ENCODE measurements around the gene ENTR1.

ENTR1 gene

GRCh38 chr9:136399176-136400037, 11.0 kb downstream of the ENTR1 start:
- H3K4me1 Mint-ChIP-seq (ENCODE audit: low read depth): peaks cover 48% of the 10 kb centered on the region
- peak overlapping the region; percentile 94 for H3K4me3 Mint-ChIP-seq
- no peaks in the 10 kb centered on the region for H3K27me3 Mint-ChIP-seq
- H3K27ac Mint-ChIP-seq: peak overlapping the region; percentile 91
- no peaks in the 10 kb centered on the region for H3K9me3 Mint-ChIP-seq
- peaks cover 52% of the 10 kb centered on the region for H3K36me3 Mint-ChIP-seq (ENCODE audit: low read depth)

- H3K27me3 Mint-ChIP-seq: no peaks in the 10 kb centered on the region
Measured at GRCh38 chr9:136398286-136398685, 12.1 kb downstream of the ENTR1 start.

GRCh38 chr9:136397643-136398042, 12.8 kb downstream of the ENTR1 start:
- peaks cover 34% of the 10 kb centered on the region for H3K4me1 Mint-ChIP-seq (ENCODE audit: low read depth)
- H3K27ac Mint-ChIP-seq: no peak overlapping the region
- no peak overlapping the region for H3K4me3 Mint-ChIP-seq
- no peaks in the 10 kb centered on the region for H3K9me3 Mint-ChIP-seq
- H3K36me3 Mint-ChIP-seq (ENCODE audit: low read depth): peaks cover 53% of the 10 kb centered on the region
- no peaks in the 10 kb centered on the region for H3K27me3 Mint-ChIP-seq

More at GRCh38 chr9:136398286-136398685, 12.1 kb downstream of the ENTR1 start:
- peaks cover 54% of the 10 kb centered on the region for H3K36me3 Mint-ChIP-seq (ENCODE audit: low read depth)
- no peaks in the 10 kb centered on the region for H3K9me3 Mint-ChIP-seq
- peaks cover 37% of the 10 kb centered on the region for H3K4me1 Mint-ChIP-seq (ENCODE audit: low read depth)
- peak overlapping the region; percentile 94 for H3K4me3 Mint-ChIP-seq
- peak overlapping the region; percentile 65 for H3K27ac Mint-ChIP-seq

GRCh38 chr9:136396219-136396515, 14.2 kb downstream of the ENTR1 start:
- H3K27ac Mint-ChIP-seq: no peak overlapping the region
- H3K4me1 Mint-ChIP-seq (ENCODE audit: low read depth): peaks cover 22% of the 10 kb centered on the region
- peaks cover 49% of the 10 kb centered on the region for H3K36me3 Mint-ChIP-seq (ENCODE audit: low read depth)
- H3K27me3 Mint-ChIP-seq: no peaks in the 10 kb centered on the region
- H3K9me3 Mint-ChIP-seq: no peaks in the 10 kb centered on the region
- no peak overlapping the region for H3K4me3 Mint-ChIP-seq

GRCh38 chr9:136395345-136396218, 14.8 kb downstream of the ENTR1 start:
- Mint-ChIP-seq H3K9me3 (no peaks in the 10 kb centered on the region), H3K36me3 (ENCODE audit: low read depth) (peaks cover 53% of the 10 kb centered on the region), H3K4me3 (no peak overlapping the region), H3K27me3 (no peaks in the 10 kb centered on the region), H3K4me1 (ENCODE audit: low read depth) (peaks cover 16% of the 10 kb centered on the region), H3K27ac (no peak overlapping the region)

GRCh38 chr9:136395020-136395340, 15.4 kb downstream of the ENTR1 start:
- no peaks in the 10 kb centered on the region for H3K27me3 Mint-ChIP-seq
- no peaks in the 10 kb centered on the region for H3K9me3 Mint-ChIP-seq
- H3K4me3 Mint-ChIP-seq: no peak overlapping the region
- H3K27ac Mint-ChIP-seq: no peak overlapping the region
- H3K4me1 Mint-ChIP-seq (ENCODE audit: low read depth): peaks cover 14% of the 10 kb centered on the region
- H3K36me3 Mint-ChIP-seq (ENCODE audit: low read depth): peaks cover 55% of the 10 kb centered on the region

- Mint-ChIP-seq H3K9me3 (no peaks in the 10 kb centered on the region), H3K27me3 (no peaks in the 10 kb centered on the region), H3K4me3 (no peak overlapping the region), H3K36me3 (ENCODE audit: low read depth) (peaks cover 60% of the 10 kb centered on the region), H3K27ac (no peak overlapping the region), H3K4me1 (ENCODE audit: low read depth) (peaks cover 17% of the 10 kb centered on the region)
Measured at GRCh38 chr9:136394312-136395019, 15.9 kb downstream of the ENTR1 start.

- no peaks in the 10 kb centered on the region for H3K27me3 Mint-ChIP-seq
- H3K4me1 Mint-ChIP-seq (ENCODE audit: low read depth): peaks cover 8% of the 10 kb centered on the region
- H3K4me3 Mint-ChIP-seq: no peak overlapping the region
- H3K27ac Mint-ChIP-seq: no peak overlapping the region
- H3K9me3 Mint-ChIP-seq: no peaks in the 10 kb centered on the region
- peaks cover 61% of the 10 kb centered on the region for H3K36me3 Mint-ChIP-seq (ENCODE audit: low read depth)
Measured at GRCh38 chr9:136393531-136393930, 16.9 kb downstream of the ENTR1 start.

GRCh38 chr9:136392538-136393449, 17.6 kb downstream of the ENTR1 start:
- Mint-ChIP-seq H3K4me1 (ENCODE audit: low read depth) (peaks cover 3% of the 10 kb centered on the region), H3K9me3 (no peaks in the 10 kb centered on the region), H3K36me3 (ENCODE audit: low read depth) (peaks cover 62% of the 10 kb centered on the region), H3K4me3 (no peak overlapping the region), H3K27ac (no peak overlapping the region), H3K27me3 (no peaks in the 10 kb centered on the region)

- no peaks in the 10 kb centered on the region for H3K9me3 Mint-ChIP-seq
- no peak overlapping the region for H3K27ac Mint-ChIP-seq
- peaks cover 66% of the 10 kb centered on the region for H3K36me3 Mint-ChIP-seq (ENCODE audit: low read depth)
- H3K4me1 Mint-ChIP-seq (ENCODE audit: low read depth): peaks cover 8% of the 10 kb centered on the region
- H3K4me3 Mint-ChIP-seq: no peak overlapping the region
- no peaks in the 10 kb centered on the region for H3K27me3 Mint-ChIP-seq
Measured at GRCh38 chr9:136391737-136392537, 18.5 kb downstream of the ENTR1 start.

GRCh38 chr9:136389396-136389795, 21.0 kb downstream of the ENTR1 start:
- no peaks in the 10 kb centered on the region for H3K9me3 Mint-ChIP-seq
- H3K36me3 Mint-ChIP-seq (ENCODE audit: low read depth): peaks cover 66% of the 10 kb centered on the region
- H3K4me1 Mint-ChIP-seq (ENCODE audit: low read depth): peaks cover 27% of the 10 kb centered on the region
- no peak overlapping the region for H3K27ac Mint-ChIP-seq
- H3K27me3 Mint-ChIP-seq: no peaks in the 10 kb centered on the region
- no peak overlapping the region for H3K4me3 Mint-ChIP-seq

- peaks cover 31% of the 10 kb centered on the region for H3K4me1 Mint-ChIP-seq (ENCODE audit: low read depth)
- H3K27me3 Mint-ChIP-seq: no peaks in the 10 kb centered on the region
- peaks cover 73% of the 10 kb centered on the region for H3K36me3 Mint-ChIP-seq (ENCODE audit: low read depth)
Measured at GRCh38 chr9:136387217-136387616, 23.2 kb downstream of the ENTR1 start.

GRCh38 chr9:136386018-136386417, 24.4 kb downstream of the ENTR1 start:
- H3K27me3 Mint-ChIP-seq: no peaks in the 10 kb centered on the region
- peaks cover 31% of the 10 kb centered on the region for H3K4me1 Mint-ChIP-seq (ENCODE audit: low read depth)
- peaks cover 66% of the 10 kb centered on the region for H3K36me3 Mint-ChIP-seq (ENCODE audit: low read depth)
- no peaks in the 10 kb centered on the region for H3K9me3 Mint-ChIP-seq
- no peak overlapping the region for H3K27ac Mint-ChIP-seq
- H3K4me3 Mint-ChIP-seq: peak overlapping the region; percentile 7

More at GRCh38 chr9:136387217-136387616, 23.2 kb downstream of the ENTR1 start:
- no peak overlapping the region for H3K27ac Mint-ChIP-seq
- no peak overlapping the region for H3K4me3 Mint-ChIP-seq
- H3K9me3 Mint-ChIP-seq: no peaks in the 10 kb centered on the region
